Stimulated activated naive CD8-positive, alpha-beta T cell treated with anti-CD3 and anti-CD28 coated beads, Interleukin-15, Interleukin-2, amounts not matched to agents 100 ng/mL and 50 ng/mL, for 24 hours (primary cell): Measurements from ENCODE around the gene TAS1R3.
A peak's percentile ranks its signal among the peaks of the same experiment; 100 is the strongest.

Experiments used
- H3K27ac Mint-ChIP-seq: one replicate; pipeline ENCODE4 v1.8.0; 2021; ENCODE audit warnings: mild to moderate bottlenecking, mixed read lengths
- H3K27me3 Mint-ChIP-seq: one replicate; pipeline ENCODE4 v1.8.0; 2021; ENCODE audit warnings: mixed read lengths
- H3K36me3 Mint-ChIP-seq: one replicate; pipeline ENCODE4 v1.8.0; 2021; ENCODE audit warnings: low read depth, mixed read lengths
- H3K4me1 Mint-ChIP-seq: one replicate; pipeline ENCODE4 v1.8.0; 2021; ENCODE audit warnings: low read depth, mixed read lengths
- H3K4me3 Mint-ChIP-seq: one replicate; pipeline ENCODE4 v1.8.0; 2021; ENCODE audit warnings: mild to moderate bottlenecking, mixed read lengths
- H3K9me3 Mint-ChIP-seq: one replicate; pipeline ENCODE4 v1.8.0; 2021; ENCODE audit warnings: mixed read lengths

Gene TAS1R3

GRCh38 chr1:1344655-1345361, 13.7 kb downstream of the TAS1R3 start:
- Mint-ChIP-seq H3K4me3 (no peak overlapping the region), H3K4me1 (peaks cover 28% of the 10 kb centered on the region), H3K9me3 (no peaks in the 10 kb centered on the region), H3K27me3 (no peaks in the 10 kb centered on the region), H3K36me3 (peaks cover 14% of the 10 kb centered on the region), H3K27ac (no peak overlapping the region)

DNA sequence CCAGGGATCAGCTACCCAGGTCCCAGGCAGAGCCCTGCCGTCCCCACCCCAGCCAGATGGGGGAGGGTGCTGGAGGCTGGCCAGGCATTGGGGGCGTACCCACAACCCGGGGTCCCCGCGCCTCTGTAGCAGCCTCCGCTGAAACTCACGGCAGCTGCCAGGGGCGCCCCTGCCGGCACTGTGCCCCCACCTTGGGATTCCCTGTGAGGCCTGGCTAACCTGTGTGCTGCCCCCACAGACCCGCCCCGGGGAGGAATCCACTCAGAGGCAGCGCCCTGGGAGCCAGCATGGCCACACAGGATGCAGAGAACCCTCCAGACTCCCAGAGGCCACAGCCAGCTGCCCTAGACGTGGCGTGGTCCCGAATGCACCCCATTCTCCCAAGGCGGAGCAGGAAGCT, 14.3 kb downstream of the TAS1R3 start:
- H3K4me1 Mint-ChIP-seq, result peaks cover 28% of the 10 kb centered on the region
- no peaks in the 10 kb centered on the region for H3K27me3 Mint-ChIP-seq
- no peak overlapping the region for H3K4me3 Mint-ChIP-seq
- H3K27ac Mint-ChIP-seq, result no peak overlapping the region
- H3K36me3 Mint-ChIP-seq, result peaks cover 13% of the 10 kb centered on the region
- H3K9me3 Mint-ChIP-seq, result no peaks in the 10 kb centered on the region

GRCh38 chr1:1345860-1346500, 14.9 kb downstream of the TAS1R3 start:
- Mint-ChIP-seq H3K9me3 (no peaks in the 10 kb centered on the region), H3K27ac (no peak overlapping the region), H3K36me3 (peaks cover 7% of the 10 kb centered on the region), H3K4me1 (peaks cover 28% of the 10 kb centered on the region), H3K27me3 (no peaks in the 10 kb centered on the region), H3K4me3 (no peak overlapping the region)

DNA sequence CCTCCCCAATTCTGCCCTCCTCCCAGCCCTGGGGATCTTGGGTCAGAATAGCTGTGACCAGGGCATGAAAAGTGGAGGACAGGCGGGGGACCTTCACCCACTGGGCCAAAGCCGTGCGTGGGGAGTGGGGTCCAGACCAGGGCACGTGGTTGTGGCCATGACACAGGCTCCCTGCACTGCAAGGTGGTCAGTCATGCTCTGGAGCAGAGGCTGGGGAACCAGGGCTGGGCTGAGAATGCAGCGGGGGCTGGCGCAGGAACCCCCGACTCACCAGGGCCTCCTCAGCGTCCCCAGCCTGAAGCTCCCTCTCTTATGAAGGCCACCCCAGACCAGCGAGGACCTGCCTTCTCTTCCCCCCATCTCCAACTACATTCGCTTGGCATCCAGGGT, 15.4 kb downstream of the TAS1R3 start:
- Mint-ChIP-seq H3K27ac (no peak overlapping the region), H3K9me3 (no peaks in the 10 kb centered on the region), H3K36me3 (peaks cover 2% of the 10 kb centered on the region), H3K4me1 (peaks cover 28% of the 10 kb centered on the region), H3K27me3 (no peaks in the 10 kb centered on the region), H3K4me3 (peak overlapping the region; percentile 7)

- no peak overlapping the region for H3K27ac Mint-ChIP-seq
- H3K27me3 Mint-ChIP-seq, result no peaks in the 10 kb centered on the region
- H3K4me3 Mint-ChIP-seq, result peak overlapping the region; percentile 78
Measured at GRCh38 chr1:1347026-1347595, 16.0 kb downstream of the TAS1R3 start.

GRCh38 chr1:1347663-1348419, 16.8 kb downstream of the TAS1R3 start:
- no peak overlapping the region for H3K27ac Mint-ChIP-seq
- peak overlapping the region; percentile 78 for H3K4me3 Mint-ChIP-seq
- no peaks in the 10 kb centered on the region for H3K9me3 Mint-ChIP-seq
- H3K27me3 Mint-ChIP-seq, result peaks cover 7% of the 10 kb centered on the region
- H3K36me3 Mint-ChIP-seq, result no peaks in the 10 kb centered on the region
- peaks cover 37% of the 10 kb centered on the region for H3K4me1 Mint-ChIP-seq

More at GRCh38 chr1:1347026-1347595, 16.0 kb downstream of the TAS1R3 start:
- Mint-ChIP-seq H3K36me3 (no peaks in the 10 kb centered on the region), H3K4me1 (peaks cover 29% of the 10 kb centered on the region), H3K9me3 (no peaks in the 10 kb centered on the region)

GRCh38 chr1:1348420-1349255, 17.6 kb downstream of the TAS1R3 start:
- no peaks in the 10 kb centered on the region for H3K36me3 Mint-ChIP-seq
- H3K4me1 Mint-ChIP-seq, result peaks cover 37% of the 10 kb centered on the region
- peaks cover 10% of the 10 kb centered on the region for H3K27me3 Mint-ChIP-seq
- H3K9me3 Mint-ChIP-seq, result no peaks in the 10 kb centered on the region
- H3K4me3 Mint-ChIP-seq, result peak overlapping the region; percentile 78
- H3K27ac Mint-ChIP-seq, result no peak overlapping the region

GRCh38 chr1:1349256-1350012, 18.4 kb downstream of the TAS1R3 start, which contains the start of gene DVL1:
Gene DVL1, minus strand, starts transcription at chr1:1349418. Its CDS starts 353 bp downstream, at chr1:1349065.
- no peaks in the 10 kb centered on the region for H3K36me3 Mint-ChIP-seq
- H3K27ac Mint-ChIP-seq, result no peak within 1 kb of the TSS
- H3K9me3 Mint-ChIP-seq, result no peaks in the 10 kb centered on the region
- peak within 1 kb of the TSS; percentile 78 for H3K4me3 Mint-ChIP-seq
- peaks cover 17% of the 10 kb centered on the region for H3K27me3 Mint-ChIP-seq
- H3K4me1 Mint-ChIP-seq, result peaks cover 37% of the 10 kb centered on the region

GRCh38 chr1:1351511-1352427, 20.7 kb downstream of the TAS1R3 start:
- H3K36me3 Mint-ChIP-seq, result no peaks in the 10 kb centered on the region

DNA sequence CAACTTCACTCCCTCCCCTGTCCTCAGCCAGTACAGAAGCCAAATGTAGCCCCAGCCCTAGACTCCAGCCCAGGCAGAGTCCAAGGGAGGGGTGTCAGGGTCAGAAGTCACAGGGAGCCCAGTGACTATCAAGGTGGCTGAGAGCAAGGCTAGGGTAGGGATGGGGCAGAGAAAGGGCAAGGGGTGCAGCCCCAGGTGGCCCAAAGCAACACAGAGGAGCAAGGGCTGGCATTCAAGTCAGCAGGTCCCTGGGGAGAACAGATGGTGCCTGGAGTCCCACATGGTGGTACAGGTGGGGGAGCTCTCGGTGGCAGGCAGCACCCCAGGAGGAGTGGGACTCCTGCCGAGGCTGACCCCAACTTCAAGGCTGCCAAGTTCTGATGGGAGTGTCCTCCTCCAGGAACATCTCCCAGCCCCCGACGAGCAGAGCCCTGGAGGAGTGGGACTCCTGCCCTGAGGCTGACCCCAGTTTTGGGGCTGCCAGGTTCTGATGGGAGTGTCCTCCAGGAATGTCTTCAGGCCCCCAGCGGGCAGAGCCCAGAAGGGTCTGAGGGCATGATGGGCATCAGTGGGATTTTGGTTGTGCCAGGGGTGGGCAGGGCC, 21.8 kb downstream of the TAS1R3 start:
- H3K27me3 Mint-ChIP-seq, result peaks cover 17% of the 10 kb centered on the region
- H3K4me3 Mint-ChIP-seq, result no peak overlapping the region
- no peak overlapping the region for H3K27ac Mint-ChIP-seq
- peaks cover 13% of the 10 kb centered on the region for H3K4me1 Mint-ChIP-seq
- no peaks in the 10 kb centered on the region for H3K36me3 Mint-ChIP-seq
- H3K9me3 Mint-ChIP-seq, result no peaks in the 10 kb centered on the region

More at GRCh38 chr1:1351511-1352427, 20.7 kb downstream of the TAS1R3 start:
- no peaks in the 10 kb centered on the region for H3K9me3 Mint-ChIP-seq
- H3K4me1 Mint-ChIP-seq, result peaks cover 24% of the 10 kb centered on the region
- peak overlapping the region; percentile 47 for H3K4me3 Mint-ChIP-seq
- H3K27me3 Mint-ChIP-seq, result peaks cover 17% of the 10 kb centered on the region
- H3K27ac Mint-ChIP-seq, result peak overlapping the region; percentile 51

- H3K36me3 Mint-ChIP-seq, result no peaks in the 10 kb centered on the region
- H3K4me1 Mint-ChIP-seq, result peaks cover 14% of the 10 kb centered on the region
- H3K27me3 Mint-ChIP-seq, result peaks cover 17% of the 10 kb centered on the region
- no peak overlapping the region for H3K4me3 Mint-ChIP-seq
- H3K9me3 Mint-ChIP-seq, result no peaks in the 10 kb centered on the region
- H3K27ac Mint-ChIP-seq, result no peak overlapping the region
Measured at GRCh38 chr1:1353389-1354151, 22.5 kb downstream of the TAS1R3 start.
